ENCODE measurements around the gene NMT1.

The NMT1 gene

GRCh38 chr17:45022655-45023339 is 38.3 kb upstream of the NMT1 start:
- CTCF ChIA-PET = interaction anchor here (0.6 to 18.0 kb wide), 55 partner anchors 8 to 1274 kb away, joined by 3 to 673 read pairs (median 5); partner anchors contain the start of genes ACBD4, C1QL1, EFTUD2 and GFAP
- H3K4me3 ChIP-seq (ENCODE audit: low read depth, low read length) = no peak overlapping the region
- DNase-seq (ENCODE audit: low read depth, low spot score) = no peak
- POLR2A ChIA-PET = no interaction called here
- no peak for TF ChIP-seq CTCF (IDR thresholded peaks at IDR 0.05; ENCODE audit: insufficient read depth, low read length, missing control alignments)

GRCh38 chr17:45029096-45029495 is 32.0 kb upstream of the NMT1 start:
- no peak for DNase-seq (ENCODE audit: low read depth, low spot score)
- ChIA-PET POLR2A (no interaction called here), CTCF (interaction anchor here (1.1 to 6.0 kb wide), 2 partner anchors 70 to 108 kb away, joined by 3 to 20 read pairs; no protein-coding TSS in a partner anchor)
- no peak for TF ChIP-seq CTCF (IDR thresholded peaks at IDR 0.05; ENCODE audit: insufficient read depth, low read length, missing control alignments)
- H3K4me3 ChIP-seq (ENCODE audit: low read depth, low read length) = no peak overlapping the region

GRCh38 chr17:45029758-45030423 is 31.2 kb upstream of the NMT1 start:
- TF ChIP-seq CTCF (IDR thresholded peaks at IDR 0.05; ENCODE audit: insufficient read depth, low read length, missing control alignments) = no peak
- no peak overlapping the region for H3K4me3 ChIP-seq (ENCODE audit: low read depth, low read length)
- ChIA-PET POLR2A (no interaction called here), CTCF (interaction anchor here (2.5 to 6.0 kb wide), 2 partner anchors 9 to 109 kb away, joined by 20 to 44 read pairs; no protein-coding TSS in a partner anchor)
- DNase-seq (ENCODE audit: low read depth, low spot score) = no peak

GRCh38 chr17:45030733-45031132 is 30.4 kb upstream of the NMT1 start:
- POLR2A ChIA-PET = no interaction called here
- TF ChIP-seq CTCF (IDR thresholded peaks at IDR 0.05; ENCODE audit: insufficient read depth, low read length, missing control alignments) = no peak
- H3K4me3 ChIP-seq (ENCODE audit: low read depth, low read length) = no peak overlapping the region
- CTCF ChIA-PET = interaction anchor here (0.8 to 6.0 kb wide), 3 partner anchors 10 to 110 kb away, joined by 3 to 44 read pairs (median 20); no protein-coding TSS in a partner anchor
- no peak for DNase-seq (ENCODE audit: low read depth, low spot score)

GRCh38 chr17:45031231-45032173 is 29.6 kb upstream of the NMT1 start:
- no peak overlapping the region for H3K4me3 ChIP-seq (ENCODE audit: low read depth, low read length)
- DNase-seq (ENCODE audit: low read depth, low spot score) = no peak
- ChIA-PET CTCF (interaction anchor here (0.8 to 6.0 kb wide), 4 partner anchors 10 to 111 kb away, joined by 3 to 44 read pairs (median 12); no protein-coding TSS in a partner anchor), POLR2A (no interaction called here)
- TF ChIP-seq CTCF (IDR thresholded peaks at IDR 0.05; ENCODE audit: insufficient read depth, low read length, missing control alignments) = no peak
